HG03064 (cell line): ENCODE data around the gene CD82.

Experiments used
- ATAC-seq: cut with Tn5 transposase; IDR thresholded peaks from one replicate; pipeline ENCODE4 v1.9.1; 2021; ENCODE audit warnings: low read depth; ENCODE audit not compliant: unreplicated experiment

The CD82 gene

GRCh38 chr11:44614281-44614775 lies 48.9 kb downstream of the CD82 start:
- no peak for ATAC-seq

- ATAC-seq: no peak
These were observed 49.7 kb downstream of the CD82 start for GRCh38 chr11:44615041-44615755.

GRCh38 chr11:44615913-44616791 lies 50.7 kb downstream of the CD82 start:
- no peak for ATAC-seq

- ATAC-seq: no peak
These were observed 52.4 kb downstream of the CD82 start for GRCh38 chr11:44617671-44618461.

- no peak for ATAC-seq
These were observed 53.3 kb downstream of the CD82 start for GRCh38 chr11:44618561-44619425.

- ATAC-seq: no peak
These were observed 54.9 kb downstream of the CD82 start for GRCh38 chr11:44620328-44620725.

GRCh38 chr11:44621140-44621681 lies 55.7 kb downstream of the CD82 start:
- no peak for ATAC-seq

GRCh38 chr11:44621784-44622183 lies 56.3 kb downstream of the CD82 start:
- ATAC-seq: no peak

- ATAC-seq: no peak
These were observed 56.8 kb downstream of the CD82 start for GRCh38 chr11:44622190-44622650.

- no peak for ATAC-seq
These were observed 57.3 kb downstream of the CD82 start for GRCh38 chr11:44622721-44623258.

- no peak for ATAC-seq
These were observed 57.9 kb downstream of the CD82 start for GRCh38 chr11:44623341-44623730.

- ATAC-seq: no peak
These were observed 58.4 kb downstream of the CD82 start for GRCh38 chr11:44623731-44624491.

- ATAC-seq: no peak
These were observed 59.3 kb downstream of the CD82 start for GRCh38 chr11:44624761-44625221.

- ATAC-seq: no peak
These were observed 60.5 kb downstream of the CD82 start for GRCh38 chr11:44625759-44626523.

GRCh38 chr11:44626645-44627044 lies 61.2 kb downstream of the CD82 start:
- ATAC-seq: no peak

- no peak for ATAC-seq
These were observed 61.8 kb downstream of the CD82 start for GRCh38 chr11:44627165-44627789.
